Measurements from ENCODE around the gene MYO6. TPM values are rescaled to one million over a fixed set of nuclear protein-coding genes. Genes with fewer than 3 reads are reported as not detected.

Gene MYO6
- total and polyA plus RNA-seq, 3 donors from 2014 or later, result 31.5 to 75.3 (median 69.2) TPM

- no peak for DNase-seq
- intact Hi-C loops (cut with DNase I; ENCODE audit: low total_unique reads), result no loop called here
- no peaks in the 10 kb centered on the region for H3K4me1 ChIP-seq
- H3K27me3 ChIP-seq, result no peaks in the 10 kb centered on the region
- TF ChIP-seq CTCF (IDR thresholded peaks at IDR 0.05), result no peak
- no peak for TF ChIP-seq POLR2A (IDR thresholded peaks at IDR 0.05)
- no peak overlapping the region for H3K27ac ChIP-seq
- H3K4me3 ChIP-seq, result no peak overlapping the region
- no peaks in the 10 kb centered on the region for H3K36me3 ChIP-seq (ENCODE audit: low read depth, missing control alignments)
- WGBS, 2 donors, result 78 to 86% methylated on average over 5 to 8 of the region's 8 CpGs
- no peaks in the 10 kb centered on the region for H3K9me3 ChIP-seq
These were observed 64.6 kb downstream of the MYO6 start for GRCh38 chr6:75813476-75814250.

DNA sequence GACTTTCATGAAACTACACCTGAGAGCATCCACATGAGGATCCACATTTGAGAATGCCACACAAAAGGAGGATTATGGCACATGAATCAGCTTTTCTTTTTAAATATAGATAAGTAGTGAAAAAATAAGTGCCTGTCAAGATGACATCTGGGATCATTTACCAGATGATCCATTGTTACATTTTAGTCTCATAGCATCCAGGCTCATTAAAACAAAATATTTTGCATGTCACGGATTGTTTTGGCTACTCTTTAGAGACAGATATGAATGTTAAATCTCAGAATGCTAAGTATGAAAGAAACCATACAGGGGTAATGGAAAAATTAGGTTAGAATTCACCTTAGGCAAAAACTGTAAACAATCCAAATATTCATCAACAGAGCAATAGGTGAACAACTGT lies 66.7 kb downstream of the MYO6 start:
- DNase-seq, result no peak
- no peak overlapping the region for H3K27ac ChIP-seq
- no peaks in the 10 kb centered on the region for H3K36me3 ChIP-seq (ENCODE audit: low read depth, missing control alignments)
- H3K4me3 ChIP-seq, result no peak overlapping the region
- no peaks in the 10 kb centered on the region for H3K27me3 ChIP-seq
- 52 to 96% methylated on average over 1 of the region's 1 CpG for WGBS, 2 donors
- intact Hi-C loops (cut with DNase I; ENCODE audit: low total_unique reads), result no loop called here
- H3K4me1 ChIP-seq, result no peaks in the 10 kb centered on the region
- H3K9me3 ChIP-seq, result no peaks in the 10 kb centered on the region
- no peak for TF ChIP-seq CTCF (IDR thresholded peaks at IDR 0.05)
- no peak for TF ChIP-seq POLR2A (IDR thresholded peaks at IDR 0.05)

DNA sequence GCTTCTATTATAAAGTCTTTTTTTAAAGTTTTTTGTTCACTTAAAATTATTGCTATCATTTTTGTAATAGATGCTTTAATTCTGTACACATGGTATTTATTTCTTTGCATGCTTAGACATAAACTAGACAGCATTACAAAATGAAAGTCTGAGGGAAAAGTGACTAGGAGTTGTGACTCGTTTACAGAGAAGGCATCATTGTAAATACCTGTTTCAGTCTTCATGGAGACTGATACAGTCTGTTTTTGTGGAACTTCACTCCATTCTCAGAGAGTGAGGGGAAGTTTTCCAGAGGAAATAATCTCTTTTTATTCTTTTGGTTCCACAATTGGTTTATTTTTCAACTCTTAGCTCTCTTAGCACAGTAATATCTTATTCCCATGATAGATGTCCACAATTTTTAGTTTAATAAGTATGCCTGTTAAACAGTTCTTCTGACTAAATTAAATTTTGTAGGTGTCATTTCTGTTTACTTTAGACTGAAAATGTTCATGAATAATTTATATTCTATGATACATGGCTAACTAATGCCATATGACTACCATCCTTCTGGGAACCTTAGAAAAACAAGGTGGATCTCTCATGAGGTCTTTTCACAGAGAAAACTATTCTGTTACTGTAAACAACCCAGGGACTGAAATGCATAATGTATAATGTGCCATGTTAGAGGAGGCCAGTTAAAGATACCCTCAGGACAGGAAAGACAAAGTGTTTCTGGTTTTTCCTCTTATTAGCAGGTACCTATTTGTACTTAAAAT lies 69.2 kb downstream of the MYO6 start:
- Histone ChIP-seq H3K4me3 (no peak overlapping the region), H3K27me3 (no peaks in the 10 kb centered on the region), H3K36me3 (ENCODE audit: low read depth, missing control alignments) (no peaks in the 10 kb centered on the region), H3K27ac (no peak overlapping the region), H3K4me1 (no peaks in the 10 kb centered on the region), H3K9me3 (no peaks in the 10 kb centered on the region)
- no peak for DNase-seq
- TF ChIP-seq POLR2A (IDR thresholded peaks at IDR 0.05) (no peak), CTCF (IDR thresholded peaks at IDR 0.05) (no peak)
- intact Hi-C loops (cut with DNase I; ENCODE audit: low total_unique reads), result no loop called here
- WGBS, 2 donors, result 86 to 87% methylated on average over 1 of the region's 1 CpG

GRCh38 chr6:75819776-75820487 lies 70.9 kb downstream of the MYO6 start:
- Histone ChIP-seq H3K27ac (no peak overlapping the region), H3K27me3 (no peaks in the 10 kb centered on the region), H3K36me3 (ENCODE audit: low read depth, missing control alignments) (no peaks in the 10 kb centered on the region), H3K9me3 (no peaks in the 10 kb centered on the region), H3K4me3 (no peak overlapping the region), H3K4me1 (no peaks in the 10 kb centered on the region)
- DNase-seq, result no peak
- WGBS, 2 donors, result 87 to 92% methylated on average over 5 of the region's 5 CpGs
- no peak for TF ChIP-seq CTCF (IDR thresholded peaks at IDR 0.05)
- TF ChIP-seq POLR2A (IDR thresholded peaks at IDR 0.05), result no peak
- intact Hi-C loops (cut with DNase I; ENCODE audit: low total_unique reads), result no loop called here
